ENCODE results near the gene ADAMTS17.

ADAMTS17 gene

DNA sequence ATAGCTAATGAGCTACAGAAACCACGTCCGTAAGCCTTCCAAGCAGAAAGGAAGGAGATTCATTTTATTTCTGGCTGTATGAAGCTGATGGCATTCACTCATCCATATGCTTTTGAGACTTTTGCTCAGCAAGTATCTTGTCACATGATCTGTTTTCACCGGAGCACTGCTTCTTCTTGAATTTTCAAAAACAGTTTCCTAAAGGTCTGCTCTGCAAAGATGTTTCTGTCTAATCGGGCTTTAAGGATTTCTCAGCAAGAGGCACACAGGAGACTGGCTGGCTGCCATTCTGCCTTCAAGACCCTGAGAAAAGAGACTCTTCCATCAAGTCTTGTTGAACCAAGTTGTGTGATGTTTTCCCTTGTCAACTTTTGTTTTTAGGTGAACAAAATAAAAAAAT, 319.0 kb downstream of the ADAMTS17 start:
- no peak for FAIRE-seq
- DNase-seq (ENCODE audit: insufficient read length), result no peak
- no peak for TF ChIP-seq POLR2A (IDR thresholded peaks at IDR 0.05; ENCODE audit: low read depth, low read length)
- TF ChIP-seq POLR2AphosphoS5 (IDR thresholded peaks at IDR 0.05; ENCODE audit: low read depth, low read length), result no peak

GRCh38 chr15:100022391-100022790, 319.4 kb downstream of the ADAMTS17 start:
- TF ChIP-seq POLR2AphosphoS5 (IDR thresholded peaks at IDR 0.05; ENCODE audit: low read depth, low read length) (no peak), POLR2A (IDR thresholded peaks at IDR 0.05; ENCODE audit: low read depth, low read length) (no peak), TAF1 (IDR thresholded peaks at IDR 0.05; ENCODE audit: borderline replicate concordance, low read depth, low read length) (no peak)
- FAIRE-seq, result no peak
- no peak for DNase-seq (ENCODE audit: insufficient read length)

- FAIRE-seq (no peak), DNase-seq (ENCODE audit: insufficient read length) (no peak)
- TF ChIP-seq TAF1 (IDR thresholded peaks at IDR 0.05; ENCODE audit: borderline replicate concordance, low read depth, low read length), result no peak
- no peak for TF ChIP-seq POLR2AphosphoS5 (IDR thresholded peaks at IDR 0.05; ENCODE audit: low read depth, low read length)
- TF ChIP-seq POLR2A (IDR thresholded peaks at IDR 0.05; ENCODE audit: low read depth, low read length), result no peak
Observed at GRCh38 chr15:100021653-100022052, 320.1 kb downstream of the ADAMTS17 start.

- DNase-seq (ENCODE audit: insufficient read length) (no peak), FAIRE-seq (no peak)
- TF ChIP-seq TAF1 (IDR thresholded peaks at IDR 0.05; ENCODE audit: borderline replicate concordance, low read depth, low read length) (no peak), POLR2AphosphoS5 (IDR thresholded peaks at IDR 0.05; ENCODE audit: low read depth, low read length) (no peak), POLR2A (IDR thresholded peaks at IDR 0.05; ENCODE audit: low read depth, low read length) (no peak)
Observed at GRCh38 chr15:100020614-100021013, 321.2 kb downstream of the ADAMTS17 start.

- TF ChIP-seq TAF1 (IDR thresholded peaks at IDR 0.05; ENCODE audit: borderline replicate concordance, low read depth, low read length) (no peak), POLR2AphosphoS5 (IDR thresholded peaks at IDR 0.05; ENCODE audit: low read depth, low read length) (no peak), POLR2A (IDR thresholded peaks at IDR 0.05; ENCODE audit: low read depth, low read length) (no peak)
- FAIRE-seq, result no peak
- no peak for DNase-seq (ENCODE audit: insufficient read length)
Observed at GRCh38 chr15:100020189-100020588, 321.6 kb downstream of the ADAMTS17 start.

GRCh38 chr15:100019601-100020000, 322.2 kb downstream of the ADAMTS17 start:
- FAIRE-seq (no peak), DNase-seq (ENCODE audit: insufficient read length) (no peak)
- TF ChIP-seq POLR2AphosphoS5 (IDR thresholded peaks at IDR 0.05; ENCODE audit: low read depth, low read length) (no peak), POLR2A (IDR thresholded peaks at IDR 0.05; ENCODE audit: low read depth, low read length) (no peak), TAF1 (IDR thresholded peaks at IDR 0.05; ENCODE audit: borderline replicate concordance, low read depth, low read length) (no peak)

DNA sequence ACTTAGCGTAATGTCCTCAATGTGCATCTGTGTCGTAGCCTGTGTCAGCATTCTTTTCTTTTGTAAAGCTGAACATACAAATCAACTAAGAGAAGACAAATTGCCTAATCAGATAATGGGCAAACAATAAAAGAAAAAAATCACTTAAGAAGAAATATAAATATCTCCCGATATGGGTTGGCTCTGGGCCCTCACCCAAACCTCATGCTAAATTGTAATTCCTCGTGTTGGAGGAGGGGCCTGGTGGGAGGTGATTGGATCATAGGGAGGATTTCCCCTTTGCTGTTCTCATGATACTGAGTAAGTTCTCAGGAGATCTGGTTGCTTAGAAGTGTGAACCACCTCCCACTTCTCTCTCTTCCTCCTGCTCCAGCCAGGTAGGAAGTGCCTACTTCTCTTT, 323.6 kb downstream of the ADAMTS17 start:
- FAIRE-seq (no peak), DNase-seq (ENCODE audit: insufficient read length) (no peak)
- no peak for TF ChIP-seq TAF1 (IDR thresholded peaks at IDR 0.05; ENCODE audit: borderline replicate concordance, low read depth, low read length)
- TF ChIP-seq POLR2A (IDR thresholded peaks at IDR 0.05; ENCODE audit: low read depth, low read length), result no peak
- TF ChIP-seq POLR2AphosphoS5 (IDR thresholded peaks at IDR 0.05; ENCODE audit: low read depth, low read length), result no peak

DNA sequence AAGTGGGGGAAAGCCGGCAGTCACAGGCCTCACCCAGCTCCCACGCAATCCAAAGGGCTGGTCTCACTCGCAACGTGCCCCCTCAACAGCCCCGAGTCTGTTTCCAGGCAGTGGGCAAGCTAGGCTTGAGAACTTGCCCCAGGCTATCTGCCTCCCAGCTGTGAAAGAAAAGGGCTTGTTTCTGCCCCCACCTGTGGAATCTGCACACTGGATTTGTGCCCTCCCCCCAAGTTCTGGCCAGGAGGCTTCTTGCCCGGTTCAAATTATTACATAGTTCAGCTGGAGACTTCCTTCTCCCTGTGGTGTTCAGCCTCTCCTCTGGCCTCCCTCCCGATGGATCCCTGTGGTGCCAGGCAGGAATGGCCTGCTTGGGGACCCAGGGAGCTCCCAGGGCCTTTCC, 324.6 kb downstream of the ADAMTS17 start:
- FAIRE-seq (no peak), DNase-seq (ENCODE audit: insufficient read length) (no peak)
- TF ChIP-seq POLR2A (IDR thresholded peaks at IDR 0.05; ENCODE audit: low read depth, low read length) (no peak), TAF1 (IDR thresholded peaks at IDR 0.05; ENCODE audit: borderline replicate concordance, low read depth, low read length) (no peak), POLR2AphosphoS5 (IDR thresholded peaks at IDR 0.05; ENCODE audit: low read depth, low read length) (no peak)

- no peak for DNase-seq (ENCODE audit: insufficient read length)
Observed at GRCh38 chr15:100016632-100017031, 325.1 kb downstream of the ADAMTS17 start.

GRCh38 chr15:100011235-100011634, 330.5 kb downstream of the ADAMTS17 start:
- TF ChIP-seq POLR2A (IDR thresholded peaks at IDR 0.05; ENCODE audit: low read depth, low read length) (no peak), TAF1 (IDR thresholded peaks at IDR 0.05; ENCODE audit: borderline replicate concordance, low read depth, low read length) (no peak), POLR2AphosphoS5 (IDR thresholded peaks at IDR 0.05; ENCODE audit: low read depth, low read length) (no peak)
- no peak for DNase-seq (ENCODE audit: insufficient read length)
- no peak for FAIRE-seq

More at GRCh38 chr15:100016632-100017031, 325.1 kb downstream of the ADAMTS17 start:
- FAIRE-seq, result no peak
- no peak for TF ChIP-seq TAF1 (IDR thresholded peaks at IDR 0.05; ENCODE audit: borderline replicate concordance, low read depth, low read length)
- TF ChIP-seq POLR2AphosphoS5 (IDR thresholded peaks at IDR 0.05; ENCODE audit: low read depth, low read length), result no peak
- TF ChIP-seq POLR2A (IDR thresholded peaks at IDR 0.05; ENCODE audit: low read depth, low read length), result no peak

DNA sequence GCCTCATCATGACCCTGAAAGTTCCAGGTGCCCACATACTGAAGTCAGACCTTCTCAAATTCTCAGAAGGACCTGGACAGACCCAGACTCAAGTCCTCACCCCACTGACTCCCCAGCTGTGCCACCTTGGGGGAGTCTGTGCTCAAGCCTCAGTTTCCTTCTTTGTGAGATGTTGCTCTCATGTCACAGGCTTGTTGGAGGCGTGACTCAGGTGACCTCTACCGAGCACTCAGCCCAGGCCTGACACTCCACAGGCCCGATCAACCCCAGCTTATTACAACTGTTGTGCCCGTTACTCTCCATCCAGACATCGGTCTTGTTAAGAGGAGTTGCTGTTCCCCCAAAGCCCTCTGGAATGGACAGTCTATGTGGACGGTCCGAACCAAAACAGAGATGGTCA, 332.4 kb downstream of the ADAMTS17 start:
- no peak for FAIRE-seq

GRCh38 chr15:100008258-100008657, 333.5 kb downstream of the ADAMTS17 start:
- no peak for FAIRE-seq
- TF ChIP-seq POLR2AphosphoS5 (IDR thresholded peaks at IDR 0.05; ENCODE audit: low read depth, low read length) (no peak), TAF1 (IDR thresholded peaks at IDR 0.05; ENCODE audit: borderline replicate concordance, low read depth, low read length) (no peak), POLR2A (IDR thresholded peaks at IDR 0.05; ENCODE audit: low read depth, low read length) (no peak)
- no peak for DNase-seq (ENCODE audit: insufficient read length)

More for the DNA sequence above, 332.4 kb downstream of the ADAMTS17 start:
- no peak for TF ChIP-seq POLR2A (IDR thresholded peaks at IDR 0.05; ENCODE audit: low read depth, low read length)
- TF ChIP-seq POLR2AphosphoS5 (IDR thresholded peaks at IDR 0.05; ENCODE audit: low read depth, low read length), result no peak
- no peak for DNase-seq (ENCODE audit: insufficient read length)

DNA sequence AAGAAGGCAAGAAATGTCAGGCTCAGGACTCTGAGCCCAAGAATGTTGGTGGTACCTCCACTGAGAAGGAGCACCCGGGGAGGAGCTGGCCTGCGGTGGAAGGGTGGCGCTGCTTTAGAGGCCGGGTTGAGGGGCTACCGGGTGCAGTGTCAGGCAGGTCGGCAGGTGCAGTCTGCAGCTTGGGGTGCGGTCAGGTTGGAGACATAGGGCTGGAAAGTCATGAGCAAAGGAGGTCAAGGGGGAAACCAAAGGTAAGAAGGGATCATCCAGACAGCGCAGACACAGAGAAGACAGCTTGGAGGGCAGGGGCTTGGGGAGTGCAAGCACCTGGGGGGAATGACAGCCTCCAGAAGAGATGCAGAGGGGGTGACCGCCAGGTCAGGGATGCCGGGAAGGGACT, 334.2 kb downstream of the ADAMTS17 start:
- no peak for FAIRE-seq

More for the DNA sequence above, 334.2 kb downstream of the ADAMTS17 start:
- TF ChIP-seq POLR2A (IDR thresholded peaks at IDR 0.05; ENCODE audit: low read depth, low read length), result no peak
- DNase-seq (ENCODE audit: insufficient read length), result no peak
